Prostate gland (tissue), 2 donors: ENCODE results near the gene KRT6C. TPM values are rescaled to one million over a fixed set of nuclear protein-coding genes. Genes with fewer than 3 reads are reported as not detected.

Experiments
- DNase-seq: peaks from one replicate; pipeline ENCODE4 v3.0.0-alpha.2; 2019; ENCODE audit warnings: low spot score
- H3K27ac ChIP-seq, 2 donors: fragments of 200-600 bp; sonication (generic); 2 replicates each; pipeline ENCODE4 v1.5.1; 2017 to 2019
- H3K27me3 ChIP-seq: fragments of 200-600 bp; sonication (generic); replicated peaks from 2 replicates; pipeline ENCODE4 v1.5.1; 2019; ENCODE audit not compliant: insufficient read depth
- H3K36me3 ChIP-seq, 2 donors: fragments of 200-600 bp; sonication (generic); 1 replicate in 1 of 2; 2 replicates in 1 of 2; pipeline versions ENCODE4 v1.5.1 to v1.8.1; 2017 to 2019
- H3K4me1 ChIP-seq: fragments of 200-600 bp; sonication (generic); replicated peaks from 2 replicates; pipeline ENCODE4 v1.5.1; 2019
- H3K4me3 ChIP-seq, 2 donors: fragments of 200-600 bp; sonication (generic); 2 replicates each; pipeline ENCODE4 v1.5.1; 2017 to 2019
- H3K9me3 ChIP-seq: fragments of 200-600 bp; sonication (generic); 2 replicates; pipeline ENCODE4 v1.5.1; 2017
- CTCF ChIP-seq, 4 experiments: fragments of 200-600 bp in 2 of 4; fragments of 450-650 bp in 2 of 4; sonication (generic) in 2 of 4; IDR thresholded peaks; 1 replicate in 3 of 4; 2 replicates in 1 of 4; pipeline ENCODE4 v1.5.1; 2016 to 2019; ENCODE audit warnings: antibody characterized with exemption in 4 of 4, mild to moderate bottlenecking in 2 of 4, moderate library complexity in 2 of 4
- POLR2A ChIP-seq: fragments of 450-650 bp; IDR thresholded peaks from one replicate; pipeline ENCODE4 v1.6.1; 2016; ENCODE audit warnings: antibody characterized with exemption, mild to moderate bottlenecking
- POLR2AphosphoS5 ChIP-seq: sonication (generic); formaldehyde crosslinking; IDR thresholded peaks from one replicate; pipeline ENCODE4 v1.6.1; 2017; ENCODE audit warnings: antibody characterized with exemption
- WGBS: methylation state at CpG from one replicate; pipeline ENCODE4 v1.1.5; 2018; 5-methylcytosine and 5-hydroxymethylcytosine counted together
- intact Hi-C: fragments of 100-400 bp; cut with DNase I; formaldehyde crosslinking; loops from one replicate; pipeline ENCODE4 v1.14.2; 2022
- total RNA-seq, 2 donors: library from RNA; depleted of rRNA; stranded (reverse); fragments of >200 nt; gene quantifications; one replicate each; pipeline ENCODE4 v1.1.0, GENCODE V29; 2016

The KRT6C gene
- total RNA-seq, 2 donors from 2014 or later: not detected

- intact Hi-C loops: no loop called here
- Histone ChIP-seq H3K4me1 (no peaks in the 10 kb centered on the region), H3K27ac (no peak overlapping the region), H3K9me3 (no peaks in the 10 kb centered on the region), H3K4me3 (no peak overlapping the region), H3K36me3 (no peaks in the 10 kb centered on the region), H3K27me3 (no peaks in the 10 kb centered on the region)
- 75% methylated on average over 5 of the region's 5 CpGs for WGBS
- DNase-seq: no peak
- TF ChIP-seq POLR2A: no peak
- TF ChIP-seq CTCF (IDR thresholded peaks at IDR 0.05): no peak
- no peak for TF ChIP-seq POLR2AphosphoS5
Observed at GRCh38 chr12:52440821-52441319, 32.7 kb downstream of the KRT6C start.

- H3K36me3 ChIP-seq: no peaks in the 10 kb centered on the region
- intact Hi-C loops: no loop called here
- DNase-seq: no peak
- no peak overlapping the region for H3K27ac ChIP-seq
- no peaks in the 10 kb centered on the region for H3K9me3 ChIP-seq
- H3K4me1 ChIP-seq: no peaks in the 10 kb centered on the region
- 64% methylated on average over 2 of the region's 2 CpGs for WGBS
- TF ChIP-seq POLR2A: no peak
- no peak overlapping the region for H3K4me3 ChIP-seq
- no peaks in the 10 kb centered on the region for H3K27me3 ChIP-seq
Observed at GRCh38 chr12:52439845-52440244, 33.8 kb downstream of the KRT6C start.

DNA sequence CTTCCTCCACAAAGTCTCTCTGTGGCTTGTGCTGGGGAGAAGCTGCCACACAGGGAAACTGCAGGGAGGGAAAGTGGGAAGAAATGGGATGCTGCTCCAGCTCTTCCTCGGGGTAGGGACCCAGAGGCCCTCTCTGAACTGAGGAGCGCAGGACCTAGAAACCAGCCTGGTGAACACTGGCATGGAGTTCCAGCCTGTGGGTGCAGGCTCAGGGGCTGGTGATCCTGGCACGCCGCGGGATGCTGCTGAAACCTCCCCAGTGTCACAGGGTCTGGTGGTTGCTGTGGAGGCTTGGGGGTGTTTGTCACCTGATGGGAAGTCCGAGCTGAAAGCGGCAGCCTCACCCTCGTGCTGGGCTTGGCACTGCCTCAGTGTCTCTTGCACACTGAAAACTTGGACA, 34.2 kb downstream of the KRT6C start:
- Histone ChIP-seq H3K27ac (no peak overlapping the region), H3K27me3 (no peaks in the 10 kb centered on the region), H3K36me3 (no peaks in the 10 kb centered on the region), H3K4me3 (no peak overlapping the region), H3K4me1 (no peaks in the 10 kb centered on the region), H3K9me3 (no peaks in the 10 kb centered on the region)
- no peak for TF ChIP-seq POLR2A
- WGBS: 82% methylated on average over 8 of the region's 8 CpGs
- DNase-seq: no peak
- intact Hi-C loops: no loop called here

DNA sequence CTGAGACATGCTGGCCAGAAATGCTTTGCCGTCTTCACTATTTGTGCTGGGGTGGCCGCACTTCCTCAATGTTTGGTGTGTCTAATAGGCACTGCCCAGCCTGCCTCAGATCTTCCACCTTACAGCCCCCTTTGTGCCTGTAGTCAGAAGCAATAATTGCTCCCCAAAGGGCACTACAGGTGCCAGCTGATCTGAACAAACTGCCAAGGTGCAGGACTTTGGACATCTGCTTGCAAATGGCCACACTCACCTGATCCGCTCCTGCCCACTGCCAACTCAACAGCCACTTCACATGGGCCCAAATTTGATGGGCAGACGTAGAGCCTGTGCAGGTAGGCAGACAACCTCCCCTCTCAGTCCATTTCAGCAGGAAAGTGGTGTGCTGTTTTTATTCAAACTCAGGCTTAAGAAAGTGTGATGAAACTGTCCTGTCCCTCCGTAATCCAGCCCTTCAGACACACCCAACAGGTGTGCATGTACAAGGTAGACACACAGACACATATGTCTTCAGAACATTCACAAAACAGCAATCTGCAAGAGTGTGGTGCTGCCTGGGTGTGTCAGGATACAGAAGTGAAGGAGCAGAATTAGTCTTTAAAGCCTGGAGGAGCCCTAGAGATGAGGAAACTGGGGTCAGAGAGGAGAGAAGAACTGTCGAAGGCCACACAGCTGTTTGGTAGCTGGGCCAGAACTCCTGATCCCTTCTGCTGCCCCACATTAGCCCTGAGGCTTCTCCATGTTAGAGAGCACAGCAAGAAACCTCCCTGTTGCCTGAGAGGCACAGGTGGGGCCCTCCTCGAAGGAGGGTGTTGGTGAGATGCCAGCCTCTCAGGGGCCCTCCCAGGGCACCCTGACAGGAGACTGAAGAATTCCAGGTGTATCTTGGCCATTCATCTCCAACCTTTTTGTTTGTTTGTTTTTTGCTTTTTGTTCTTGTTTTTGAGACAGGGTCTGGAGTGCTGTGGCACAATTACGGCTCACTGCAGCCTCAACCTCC, 35.0 kb downstream of the KRT6C start:
- Histone ChIP-seq H3K9me3 (no peaks in the 10 kb centered on the region), H3K4me1 (no peaks in the 10 kb centered on the region), H3K27ac (no peak overlapping the region), H3K36me3 (no peaks in the 10 kb centered on the region), H3K27me3 (no peaks in the 10 kb centered on the region), H3K4me3 (no peak overlapping the region)
- TF ChIP-seq POLR2AphosphoS5: no peak
- no peak for TF ChIP-seq POLR2A
- no peak for TF ChIP-seq CTCF (IDR thresholded peaks at IDR 0.05)
- intact Hi-C loops: no loop called here
- no peak for DNase-seq
- WGBS: 82% methylated on average over 8 of the region's 8 CpGs

DNA sequence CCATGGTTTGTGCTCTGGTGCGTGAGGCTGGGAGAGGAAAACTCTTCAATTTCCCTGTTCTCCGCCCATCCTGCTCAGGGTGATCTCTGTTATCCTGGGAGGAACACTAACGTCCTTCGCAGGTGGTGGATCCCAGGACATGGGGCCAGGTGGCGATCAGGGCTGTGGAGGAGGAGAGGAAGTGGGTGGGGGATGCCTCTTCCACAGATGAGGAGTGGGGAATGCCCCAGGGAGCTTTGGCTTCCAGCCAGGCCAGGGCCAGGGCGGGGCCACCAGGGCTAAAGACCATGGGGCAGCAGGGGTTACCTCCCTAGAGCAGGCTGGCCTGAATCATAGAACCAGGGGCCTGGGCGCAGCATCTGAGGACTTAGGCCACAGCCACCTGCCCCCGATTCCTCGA, 36.1 kb downstream of the KRT6C start:
- 81% methylated on average over 9 of the region's 9 CpGs for WGBS
- DNase-seq: no peak

More for the DNA sequence above, 36.1 kb downstream of the KRT6C start:
- Histone ChIP-seq H3K27me3 (no peaks in the 10 kb centered on the region), H3K27ac (no peak overlapping the region), H3K9me3 (no peaks in the 10 kb centered on the region), H3K4me1 (no peaks in the 10 kb centered on the region), H3K4me3 (no peak overlapping the region), H3K36me3 (no peaks in the 10 kb centered on the region)
- intact Hi-C loops: no loop called here
- TF ChIP-seq CTCF (IDR thresholded peaks at IDR 0.05) (no peak), POLR2AphosphoS5 (no peak), POLR2A (no peak)
